ENCODE results near the gene TMEM38B.
A peak's percentile ranks its signal among the peaks of the same experiment; 100 is the strongest.

TMEM38B gene

DNA sequence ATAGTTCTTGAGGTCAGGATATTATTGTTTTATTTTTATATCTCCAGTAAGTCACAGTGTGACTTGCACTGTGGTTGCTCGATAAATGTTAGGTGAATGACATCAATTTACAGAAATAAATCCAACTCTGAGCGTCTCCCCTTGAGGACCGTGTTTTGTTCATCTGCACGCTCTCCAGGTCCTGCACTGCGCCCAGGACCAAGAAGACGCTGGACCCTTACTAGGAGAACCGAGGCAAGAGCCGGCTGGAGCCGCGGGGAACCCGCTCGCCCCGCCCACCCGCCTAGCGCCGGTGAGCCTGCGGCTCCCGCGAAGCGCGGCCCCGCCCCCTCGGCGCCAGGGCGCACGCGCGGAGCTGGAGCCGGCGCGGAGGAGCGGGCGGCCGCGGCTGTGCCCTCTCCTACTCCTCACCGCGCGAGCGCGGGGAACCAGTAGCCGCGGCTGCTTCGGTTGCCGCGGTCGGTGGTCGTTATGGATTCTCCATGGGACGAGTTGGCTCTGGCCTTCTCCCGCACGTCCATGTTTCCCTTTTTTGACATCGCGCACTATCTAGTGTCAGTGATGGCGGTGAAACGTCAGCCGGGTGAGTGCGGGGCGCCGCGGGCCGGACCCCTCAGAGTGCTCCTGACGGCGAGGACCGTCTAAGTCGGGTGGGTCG, at the start of gene TMEM38B:
TSS of gene TMEM38B (plus strand) at position 352 of the 658 bp plus-strand sequence. CDS start at position 472, 120 bp downstream.
- DNase-seq, result peak; percentile 68 to 74

- DNase-seq, result no peak
These were observed 47.3 kb upstream of the TMEM38B start for GRCh38 chr9:105646879-105647594.

DNA sequence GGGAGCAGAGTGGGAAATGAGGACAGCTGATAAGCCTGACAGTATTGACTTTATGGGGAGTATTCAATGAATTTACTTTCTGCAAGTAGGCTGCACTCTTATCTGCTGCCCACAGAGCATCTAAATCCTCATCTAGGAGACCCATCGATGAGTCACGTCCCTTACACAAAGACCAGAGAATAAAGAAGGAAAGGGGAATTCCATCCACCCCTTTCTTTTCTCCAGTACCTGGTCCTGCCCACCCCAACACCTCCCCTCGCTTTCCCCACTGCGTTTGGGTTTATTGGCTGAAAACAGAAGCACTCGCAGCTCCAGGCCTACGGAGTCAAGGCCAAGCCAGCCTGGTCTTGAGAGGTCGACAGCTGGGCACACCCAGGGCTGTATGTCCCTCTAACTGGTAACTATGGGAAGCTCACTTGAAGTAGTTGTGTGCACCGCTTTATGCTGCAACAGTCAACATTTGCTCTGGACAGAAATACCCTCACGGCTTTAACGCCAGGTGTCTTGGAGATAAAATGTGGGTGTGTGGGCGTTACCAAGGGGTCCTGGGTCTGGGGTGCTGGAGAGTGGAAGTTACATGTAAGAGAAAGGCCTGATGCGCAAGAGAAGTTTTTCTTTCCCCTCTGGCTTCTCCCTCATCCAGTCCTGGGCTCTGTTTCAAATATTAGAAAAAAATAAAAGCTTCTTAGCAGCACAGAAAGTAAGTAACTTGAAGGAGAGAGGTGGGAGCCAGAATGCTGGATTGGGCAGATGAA, 46.6 kb upstream of the TMEM38B start:
- no peak for DNase-seq

DNA sequence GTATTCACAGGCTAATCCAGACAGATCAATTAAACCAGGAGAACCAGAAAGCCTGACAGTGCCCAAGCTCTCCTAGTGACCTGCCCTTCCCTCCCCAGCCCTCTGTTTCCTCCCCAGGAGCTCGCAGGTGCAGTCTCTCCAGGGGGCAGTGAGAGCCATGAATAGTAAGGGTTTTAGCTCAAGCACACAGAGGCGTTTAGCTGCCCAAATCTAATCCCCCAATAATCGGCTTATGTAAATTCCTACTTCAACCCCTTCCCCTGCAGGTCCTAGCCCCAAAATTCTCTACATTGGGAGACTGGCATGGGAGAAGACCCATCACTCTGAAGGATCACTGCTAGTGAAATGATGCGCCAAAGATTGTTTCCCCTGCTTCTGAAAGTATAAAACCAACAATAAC, 42.5 kb upstream of the TMEM38B start:
- peak in 1 of 2 experiments; percentile 24 for DNase-seq

DNA sequence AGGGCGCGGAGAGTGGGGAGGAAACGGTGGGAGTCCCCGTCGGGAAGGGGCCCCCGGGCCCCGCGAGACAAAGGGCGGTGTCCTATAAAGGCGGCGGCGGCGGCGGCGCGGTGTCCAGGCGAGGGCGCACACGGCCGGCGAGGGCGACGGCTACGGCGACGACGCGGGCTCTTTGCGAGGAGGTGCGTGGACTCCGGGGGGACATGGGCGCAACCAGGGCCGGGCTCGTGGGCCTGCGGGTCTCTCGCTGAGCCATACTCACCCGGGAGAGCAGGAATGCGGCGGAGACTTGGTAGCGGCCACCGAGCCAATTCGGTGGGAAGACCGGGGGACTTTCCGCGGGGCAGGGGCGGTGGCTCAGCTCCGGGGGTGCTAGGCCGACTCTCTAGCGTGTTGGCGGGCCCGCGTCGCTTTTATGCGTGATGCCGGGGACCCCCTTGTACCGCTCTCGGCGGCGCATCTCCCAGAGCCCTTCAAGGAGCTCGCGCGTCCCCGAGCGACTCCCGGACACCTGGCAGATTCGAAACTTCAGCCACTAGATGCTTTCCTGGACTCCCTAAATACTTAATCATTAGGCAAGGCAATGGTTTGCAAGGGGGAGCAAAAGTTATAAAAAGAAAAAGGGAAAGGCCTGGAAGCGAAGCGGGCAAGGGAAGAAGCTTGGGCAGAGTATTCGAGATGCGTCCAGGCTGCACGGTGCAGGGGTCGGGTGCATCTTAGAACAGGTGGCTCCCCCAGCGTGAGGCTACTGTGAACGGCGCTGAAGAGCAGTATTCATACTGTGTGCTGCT, 38.0 kb upstream of the TMEM38B start:
- peak; percentile 16 to 42 for DNase-seq

GRCh38 chr9:105658351-105658750, 36.0 kb upstream of the TMEM38B start:
- no peak for DNase-seq

GRCh38 chr9:105661011-105661410, 33.3 kb upstream of the TMEM38B start:
- DNase-seq, result no peak

DNA sequence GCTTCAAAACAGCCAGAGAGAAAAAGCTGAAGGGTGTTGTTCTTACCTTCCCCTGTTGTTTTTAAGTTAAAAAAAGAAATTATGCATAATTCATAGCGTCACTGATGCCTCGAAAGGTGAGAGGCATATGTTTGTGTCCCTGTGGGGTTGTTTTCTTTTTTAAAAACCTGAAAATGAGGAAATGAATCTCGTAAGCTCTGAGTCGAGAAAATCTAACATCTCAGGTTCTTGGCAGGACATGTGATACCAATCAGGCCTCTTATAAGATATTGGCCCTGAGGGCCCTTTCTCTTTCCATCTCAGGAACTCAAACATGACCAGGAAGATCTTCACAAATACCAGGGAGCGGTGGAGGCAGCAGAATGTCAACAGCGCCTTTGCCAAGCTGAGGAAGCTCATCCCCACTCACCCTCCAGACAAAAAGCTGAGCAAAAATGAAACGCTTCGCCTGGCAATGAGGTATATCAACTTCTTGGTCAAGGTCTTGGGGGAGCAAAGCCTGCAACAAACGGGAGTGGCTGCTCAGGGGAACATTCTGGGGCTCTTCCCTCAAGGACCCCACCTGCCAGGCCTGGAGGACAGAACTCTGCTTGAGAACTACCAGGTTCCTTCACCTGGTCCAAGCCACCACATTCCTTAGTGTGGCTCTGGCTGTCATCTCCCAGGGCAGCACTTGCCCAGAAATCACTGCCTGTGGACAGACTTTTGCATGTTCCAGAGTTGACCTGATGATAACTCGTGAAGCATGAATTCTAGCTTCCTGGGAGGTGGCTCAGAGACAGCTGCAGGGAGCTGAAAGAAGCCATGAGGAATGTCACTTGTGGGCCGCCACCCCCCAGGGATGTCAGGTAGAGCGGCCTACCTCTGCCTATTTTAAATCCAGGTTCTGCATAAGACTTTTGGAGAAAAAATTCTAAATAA, 31.9 kb upstream of the TMEM38B start, which contains the start of gene TAL2:
TSS of gene TAL2 (plus strand) at position 274 of the 921 bp plus-strand sequence. CDS start at position 314, 40 bp downstream.
- no peak for DNase-seq

DNA sequence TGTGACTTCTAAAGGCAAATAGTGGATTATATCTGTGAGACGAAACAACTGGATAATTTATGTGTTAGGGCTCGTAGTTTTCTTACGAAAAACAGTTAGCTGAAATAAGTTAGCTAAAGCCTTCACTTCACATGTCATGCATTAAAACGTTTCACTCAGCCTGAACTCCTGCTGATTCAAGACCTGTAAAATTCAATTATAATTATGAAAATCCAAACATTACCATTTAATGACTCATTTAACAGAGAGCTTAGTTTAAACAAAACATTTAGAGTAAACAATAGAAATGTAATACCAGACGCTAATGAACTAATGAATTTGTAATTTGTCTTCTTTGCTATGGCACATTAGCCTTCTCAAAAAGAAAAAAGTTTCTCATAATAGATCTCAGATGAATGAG, 30.4 kb upstream of the TMEM38B start:
- DNase-seq, result no peak

GRCh38 chr9:105667867-105668266, 26.5 kb upstream of the TMEM38B start:
- DNase-seq, result no peak

GRCh38 chr9:105670315-105670714, 24.0 kb upstream of the TMEM38B start:
- DNase-seq, result no peak

GRCh38 chr9:105670775-105671174, 23.6 kb upstream of the TMEM38B start:
- no peak for DNase-seq

GRCh38 chr9:105672711-105673234, 21.6 kb upstream of the TMEM38B start:
- DNase-seq, result peak in 1 of 2 experiments; percentile 12

DNA sequence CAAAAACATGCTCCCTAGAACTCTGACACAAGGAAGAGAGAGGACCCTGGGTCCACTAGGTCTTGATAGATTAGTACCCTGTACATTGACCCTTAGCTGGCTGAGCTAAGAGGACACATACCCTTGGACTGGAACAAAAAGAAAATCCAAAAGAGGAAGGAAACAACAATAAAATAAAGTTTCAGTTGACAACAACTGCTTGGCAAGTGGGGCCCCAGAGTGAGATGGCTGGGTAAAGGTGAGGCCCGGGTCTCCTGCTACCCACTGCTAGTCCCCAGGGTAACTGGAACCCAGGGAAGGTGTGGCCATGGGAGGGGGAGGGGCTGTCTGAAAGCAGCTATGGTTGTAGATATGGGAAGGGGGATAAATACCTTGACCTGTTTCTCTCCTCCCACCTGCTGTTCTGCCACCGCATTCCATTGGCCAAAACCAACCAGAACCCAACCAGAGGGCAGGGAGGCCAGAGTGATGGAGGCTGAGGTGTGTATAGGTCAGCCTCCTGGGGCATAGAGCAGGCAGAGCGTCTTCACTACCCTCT, 20.4 kb upstream of the TMEM38B start:
- no peak for DNase-seq

DNA sequence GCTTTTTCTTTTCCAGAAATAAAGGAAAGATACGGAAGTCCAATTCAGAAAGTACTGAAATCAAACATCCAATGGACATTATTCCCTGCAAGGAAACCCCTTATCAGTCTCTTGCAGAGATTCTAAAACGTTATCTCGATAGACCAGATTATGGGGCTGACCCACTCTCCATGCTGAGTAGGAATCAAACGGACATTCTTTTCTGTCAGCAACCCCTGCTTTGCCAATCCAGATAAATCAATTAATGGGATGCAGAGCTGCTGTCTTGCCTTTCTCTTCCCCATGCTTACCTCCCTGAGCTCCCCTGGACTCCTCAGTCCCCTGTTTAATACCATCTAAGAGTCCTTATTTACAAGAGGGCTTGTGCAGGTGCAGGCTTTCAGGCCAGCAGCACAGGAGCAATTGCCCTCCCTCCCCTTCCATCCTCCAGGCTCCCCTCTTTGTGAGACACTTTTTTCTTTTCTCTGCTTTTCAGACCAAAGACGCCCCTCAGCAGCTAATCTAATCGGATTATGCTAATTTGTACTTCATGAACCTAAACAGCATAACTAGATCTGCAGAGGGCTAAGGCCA, 17.9 kb upstream of the TMEM38B start:
- no peak for DNase-seq

DNA sequence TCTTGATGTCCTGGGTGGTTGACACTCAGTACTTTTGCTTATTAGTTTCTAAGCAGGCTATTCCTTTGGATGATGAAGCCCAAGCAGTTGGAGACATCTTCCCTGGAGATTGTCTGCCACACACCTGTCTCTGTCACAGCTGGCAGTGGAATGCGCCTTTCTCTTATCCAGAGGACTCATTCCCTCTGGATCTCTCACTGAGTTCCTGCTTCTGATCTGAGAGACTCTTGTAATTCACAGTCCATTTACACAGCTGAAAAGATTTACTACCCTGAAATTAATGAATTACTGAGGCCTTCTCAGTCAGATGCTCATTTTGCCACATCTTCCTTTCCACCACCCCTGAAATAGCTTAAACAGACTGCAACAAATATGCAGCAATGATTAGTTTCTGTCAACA, 16.2 kb upstream of the TMEM38B start:
- DNase-seq, result no peak

GRCh38 chr9:105678781-105679180, 15.6 kb upstream of the TMEM38B start:
- no peak for DNase-seq

GRCh38 chr9:105679257-105680022, 14.9 kb upstream of the TMEM38B start:
- DNase-seq, result peak in 1 of 2 experiments; percentile 32

DNA sequence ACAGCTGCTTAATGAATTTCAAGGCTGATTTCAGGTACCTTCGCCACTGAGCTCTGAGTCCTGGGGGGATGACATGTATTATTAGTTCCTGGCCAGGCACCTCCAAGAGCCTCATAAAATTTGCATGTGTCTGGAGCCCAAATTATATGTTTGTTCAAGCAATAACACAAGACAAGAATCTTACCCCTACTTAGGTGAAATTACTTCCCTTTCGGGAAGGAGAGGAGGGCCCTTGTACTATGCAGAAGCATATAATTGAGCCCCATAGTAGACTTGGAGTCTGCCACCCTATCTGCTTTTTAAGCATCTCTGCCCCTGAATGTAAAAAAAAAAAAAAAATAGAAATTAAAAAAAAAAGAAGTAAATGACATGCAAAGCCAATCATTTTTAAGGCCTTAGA, 13.0 kb upstream of the TMEM38B start:
- DNase-seq, result no peak

GRCh38 chr9:105681724-105682123, 12.6 kb upstream of the TMEM38B start:
- no peak for DNase-seq
